NOMO-1 (cell line): ENCODE results near the gene ELFN2.

Experiments used
- DNase-seq, 2 experiments: peaks; one replicate each; lab custom pipeline; 2025; ENCODE audit not compliant: unreplicated experiment in 2 of 2; lab: John Stamatoyannopoulos, UW

Gene ELFN2

GRCh38 chr22:37324340-37325038 lies 102.8 kb downstream of the ELFN2 start:
- DNase-seq, result no peak

- peak; percentile 61 to 71 for DNase-seq
Measured at GRCh38 chr22:37320726-37321677, 106.3 kb downstream of the ELFN2 start.

GRCh38 chr22:37319469-37319868 lies 107.8 kb downstream of the ELFN2 start:
- DNase-seq, result no peak

- no peak for DNase-seq
Measured at GRCh38 chr22:37318364-37319109, 108.7 kb downstream of the ELFN2 start.
